ENCODE measurements around the gene CLSTN2.

GRCh38 chr3:140236836-140237501 is 302.0 kb downstream of the CLSTN2 start:
- no peak for TF ChIP-seq CTCF (conservative IDR thresholded peaks at IDR 0.05)
- TF ChIP-seq EZH2 (IDR thresholded peaks at IDR 0.05; ENCODE audit: low read depth): no peak

All from PC-9 (cell line).